Chondrocyte (in vitro differentiated cells): ENCODE data around the gene RARS1. TPM values are rescaled to one million over a fixed set of nuclear protein-coding genes. Genes with fewer than 3 reads are reported as not detected.

Experiments
- DNase-seq: peaks from one replicate; pipeline ENCODE4 v3.0.0; 2021; ENCODE audit warnings: mixed read lengths, low spot score
- H3K27ac Mint-ChIP-seq: one replicate; pipeline ENCODE4 v1.8.0; 2021; ENCODE audit warnings: mild to moderate bottlenecking, moderate library complexity, mixed read lengths; ENCODE audit not compliant: unreplicated experiment
- H3K27me3 Mint-ChIP-seq: 2 replicates; pipeline ENCODE4 v1.8.0; 2021; ENCODE audit warnings: low read depth, mixed read lengths
- H3K36me3 Mint-ChIP-seq: 2 replicates; pipeline ENCODE4 v1.8.0; 2021; ENCODE audit warnings: low read depth, mixed read lengths
- H3K4me1 Mint-ChIP-seq: 2 replicates; pipeline ENCODE4 v1.8.0; 2021; ENCODE audit warnings: low read depth, mild to moderate bottlenecking, mixed read lengths
- H3K4me3 Mint-ChIP-seq: one replicate; pipeline ENCODE4 v1.8.0; 2021; ENCODE audit warnings: mild to moderate bottlenecking, moderate library complexity, mixed read lengths; ENCODE audit not compliant: unreplicated experiment
- H3K9me3 Mint-ChIP-seq: 2 replicates; pipeline ENCODE4 v1.8.0; 2021; ENCODE audit warnings: low read depth, mixed read lengths
- CTCF ChIP-seq: fragments of 200-600 bp; sonication (generic); IDR thresholded peaks from 2 replicates; pipeline ENCODE4 v1.5.0; 2021; ENCODE audit warnings: antibody characterized with exemption, mild to moderate bottlenecking, moderate library complexity
- long read RNA-seq: library from polyadenylated mRNA; stranded (forward); transcript quantifications from one replicate; pipeline ENCODE4 v2.0.0, GENCODE V29; 2021
- total RNA-seq: library from RNA; stranded (reverse); gene quantifications from 3 replicates; pipeline ENCODE4 v1.2.1, GENCODE V29; 2021

RARS1 gene
- total RNA-seq, result 95.3 to 125 TPM (median 98.6 TPM) in 3 replicates
- long read RNA-seq, transcript RARS-201 (15 exons, 2,146 nt), result major isoform, 159 of 174 reads
- long read RNA-seq, partial matches to known transcripts, result 5 of 174 reads
- long read RNA-seq, other reads (novel, unspliced or antisense), result 10 of 174 reads

- Mint-ChIP-seq H3K27ac (peak within 1 kb of the TSS; percentile 99), H3K27me3 (no peaks in the 10 kb centered on the region), H3K4me3 (peak within 1 kb of the TSS; percentile 100), H3K36me3 (peaks cover 14% of the 10 kb centered on the region), H3K9me3 (no peaks in the 10 kb centered on the region), H3K4me1 (peaks cover 28% of the 10 kb centered on the region)
- peak; percentile 93 for TF ChIP-seq CTCF
- peak; percentile 96 for DNase-seq
Measured at GRCh38 chr5:168486136-168486879, at the start of gene RARS1. Gene RARS1, plus strand, starts transcription at chr5:168486471. Its CDS starts 28 bp downstream, at chr5:168486499.

GRCh38 chr5:168438349-168438748 is 47.9 kb upstream of the RARS1 start:
- peaks cover 2% of the 10 kb centered on the region for H3K36me3 Mint-ChIP-seq
- H3K4me3 Mint-ChIP-seq, result no peak overlapping the region
- H3K4me1 Mint-ChIP-seq, result peaks cover 4% of the 10 kb centered on the region
- no peaks in the 10 kb centered on the region for H3K9me3 Mint-ChIP-seq
- no peaks in the 10 kb centered on the region for H3K27me3 Mint-ChIP-seq
- TF ChIP-seq CTCF, result peak; percentile 8
- no peak for DNase-seq
- no peak overlapping the region for H3K27ac Mint-ChIP-seq

GRCh38 chr5:168443533-168443932 is 42.7 kb upstream of the RARS1 start:
- no peak for TF ChIP-seq CTCF
- H3K9me3 Mint-ChIP-seq, result no peaks in the 10 kb centered on the region
- H3K27me3 Mint-ChIP-seq, result no peaks in the 10 kb centered on the region
- H3K4me3 Mint-ChIP-seq, result no peak overlapping the region
- no peak for DNase-seq
- peaks cover 2% of the 10 kb centered on the region for H3K4me1 Mint-ChIP-seq
- H3K36me3 Mint-ChIP-seq, result no peaks in the 10 kb centered on the region
- H3K27ac Mint-ChIP-seq, result no peak overlapping the region

GRCh38 chr5:168443950-168444700 is 42.1 kb upstream of the RARS1 start:
- H3K4me1 Mint-ChIP-seq, result peaks cover 2% of the 10 kb centered on the region
- no peaks in the 10 kb centered on the region for H3K9me3 Mint-ChIP-seq
- no peaks in the 10 kb centered on the region for H3K36me3 Mint-ChIP-seq
- no peak overlapping the region for H3K4me3 Mint-ChIP-seq
- H3K27ac Mint-ChIP-seq, result no peak overlapping the region
- no peaks in the 10 kb centered on the region for H3K27me3 Mint-ChIP-seq
- TF ChIP-seq CTCF, result no peak
- no peak for DNase-seq

- peaks cover 2% of the 10 kb centered on the region for H3K4me1 Mint-ChIP-seq
- no peak overlapping the region for H3K4me3 Mint-ChIP-seq
- no peaks in the 10 kb centered on the region for H3K27me3 Mint-ChIP-seq
- DNase-seq, result no peak
- no peaks in the 10 kb centered on the region for H3K9me3 Mint-ChIP-seq
- TF ChIP-seq CTCF, result no peak
- H3K36me3 Mint-ChIP-seq, result peaks cover 2% of the 10 kb centered on the region
- no peak overlapping the region for H3K27ac Mint-ChIP-seq
Measured at GRCh38 chr5:168446983-168447619, 39.2 kb upstream of the RARS1 start.
